NCI-H2227 (cell line): ENCODE measurements around the gene PANK4.
"Not testable (repeated sequence)": the region's sequence is repeated elsewhere in the genome, so short reads cannot be mapped to it uniquely, and the experiment has no call there.

Experiments
- DNase-seq: peaks from one replicate; lab custom pipeline; 2025; ENCODE audit not compliant: unreplicated experiment; lab: John Stamatoyannopoulos, UW

PANK4 gene

DNA sequence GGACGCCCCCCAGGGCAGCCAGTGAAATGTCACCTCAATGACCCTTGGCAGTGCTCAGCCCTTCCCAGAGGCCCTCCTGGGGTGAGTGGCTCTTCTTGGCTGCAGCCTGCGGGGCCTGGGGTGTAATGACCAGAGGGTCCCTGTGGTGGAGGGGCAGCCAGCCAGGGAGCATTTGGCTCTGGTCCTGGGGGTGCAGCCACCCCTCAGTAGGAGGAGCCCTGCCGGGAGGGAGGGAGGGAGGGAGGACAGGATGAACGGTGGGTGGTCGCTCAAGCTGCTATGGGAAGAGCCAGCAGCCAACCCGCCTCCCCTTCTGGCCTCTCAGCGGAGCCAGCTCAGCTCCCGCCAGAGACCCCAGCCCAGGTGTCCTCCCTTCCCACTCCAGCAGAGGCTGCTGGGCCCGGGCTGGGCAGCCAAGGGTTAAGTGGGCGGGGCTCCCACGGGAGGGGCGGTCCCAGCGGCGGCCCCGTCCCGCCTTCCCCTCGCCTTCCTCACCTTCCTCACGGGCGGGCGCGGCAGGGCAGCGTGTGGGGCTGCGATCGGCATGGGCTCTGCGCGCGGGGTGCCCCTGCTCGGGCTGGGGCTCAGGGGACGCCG is 59.3 kb downstream of the PANK4 start:
- DNase-seq, result peak; percentile 70

DNA sequence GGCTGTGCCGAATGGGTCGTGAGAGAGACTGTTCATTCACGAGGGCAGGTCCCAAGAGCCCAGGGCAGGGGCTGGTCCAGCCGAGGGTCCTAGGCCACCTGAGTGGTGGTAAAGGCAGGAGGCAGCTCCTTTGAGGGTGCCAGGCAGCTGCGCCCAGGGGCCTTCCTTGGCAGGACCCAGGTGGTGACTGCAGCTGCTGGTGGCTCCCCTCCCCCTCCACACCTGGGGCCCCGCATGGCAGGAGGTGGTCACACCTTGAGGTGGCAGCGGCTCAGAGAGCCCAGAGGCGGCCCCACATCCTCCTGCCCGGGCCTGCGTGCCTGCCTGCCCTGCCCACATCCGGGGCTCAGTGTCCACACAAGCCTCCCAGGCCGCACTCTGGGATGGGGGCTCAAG is 60.1 kb downstream of the PANK4 start:
- DNase-seq, result no peak

DNA sequence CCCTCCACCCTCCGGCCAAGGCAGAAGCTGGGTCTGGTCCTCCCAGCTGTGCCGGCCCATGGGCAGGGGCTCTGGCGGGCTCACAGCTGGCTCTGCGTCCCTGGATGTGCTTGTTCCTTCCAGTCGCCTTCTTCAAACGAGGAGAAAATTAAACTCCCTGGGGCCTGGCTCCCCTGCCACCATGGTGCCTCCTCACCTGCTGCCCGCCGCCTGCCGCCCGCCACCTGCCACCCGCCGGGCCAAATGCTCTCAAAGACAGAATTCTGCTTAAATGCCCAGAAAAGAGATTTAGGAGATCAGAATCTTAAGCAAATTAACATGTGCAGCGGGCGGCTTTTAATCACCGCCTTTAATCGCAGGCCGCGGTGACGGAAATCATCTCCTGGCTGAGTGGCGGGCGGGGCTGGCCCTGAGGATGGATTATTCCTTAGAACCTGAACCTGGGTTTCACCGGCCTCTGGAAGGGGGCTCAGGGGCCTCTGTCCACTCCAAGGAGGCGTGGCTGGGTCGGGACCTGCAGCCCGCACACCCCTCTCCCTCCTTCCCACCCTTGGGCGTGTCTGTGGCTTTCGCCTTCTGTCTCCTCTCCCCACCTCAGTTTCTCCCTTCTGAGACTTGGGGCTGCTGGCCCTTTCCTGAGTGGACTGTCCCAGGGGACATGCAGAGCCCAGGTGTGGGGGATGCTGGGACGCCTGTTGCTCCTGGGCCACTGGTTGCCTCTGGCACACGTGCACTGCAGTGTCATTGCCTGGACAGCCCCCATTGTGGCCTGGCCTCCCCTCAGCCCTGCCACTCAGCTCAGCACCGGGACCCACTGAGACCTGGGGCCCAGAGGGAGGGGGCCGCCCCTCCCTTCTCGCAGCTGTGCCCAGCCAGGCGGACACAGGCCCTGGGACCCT is 60.8 kb downstream of the PANK4 start:
- no peak for DNase-seq

DNA sequence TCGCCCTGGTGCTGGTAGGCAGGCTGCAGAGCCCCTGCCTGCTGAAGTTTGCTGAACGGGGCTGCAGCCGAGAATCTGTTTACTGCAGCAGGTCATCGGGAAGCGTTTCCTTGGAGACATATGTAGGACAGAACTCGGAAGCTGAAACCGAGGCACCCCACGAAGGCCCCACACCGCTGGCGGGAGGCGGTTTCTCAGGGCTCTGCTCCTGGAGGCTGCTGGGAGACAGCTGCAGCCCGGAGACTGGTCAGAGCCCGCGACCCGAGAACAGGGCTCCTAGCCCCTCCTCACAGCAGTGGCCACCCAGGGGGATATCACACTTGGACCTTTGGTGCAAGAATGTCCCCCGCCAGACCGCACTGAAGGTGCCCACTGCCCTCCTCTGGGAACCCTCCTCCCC is 63.0 kb downstream of the PANK4 start:
- no peak for DNase-seq

DNA sequence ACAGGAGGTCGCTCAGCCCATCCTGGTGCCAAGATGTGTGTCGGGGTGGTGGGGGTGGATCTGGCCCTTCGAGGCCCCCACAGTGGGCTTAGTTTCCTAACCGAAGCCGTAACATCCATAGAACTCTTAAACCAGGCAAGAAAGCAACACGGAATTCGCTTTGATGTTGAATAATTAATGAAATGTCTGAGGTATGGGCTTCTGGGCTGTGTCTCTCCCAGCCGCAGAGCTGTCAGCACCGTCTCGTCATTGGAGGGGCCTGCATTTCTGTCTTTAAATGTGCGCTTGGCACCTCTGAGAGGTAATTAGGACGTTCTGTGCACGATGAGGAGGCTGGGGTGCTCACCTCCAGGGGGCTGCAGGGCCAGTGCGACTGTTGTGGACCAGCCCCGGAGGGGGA is 63.6 kb downstream of the PANK4 start:
- no peak for DNase-seq

DNA sequence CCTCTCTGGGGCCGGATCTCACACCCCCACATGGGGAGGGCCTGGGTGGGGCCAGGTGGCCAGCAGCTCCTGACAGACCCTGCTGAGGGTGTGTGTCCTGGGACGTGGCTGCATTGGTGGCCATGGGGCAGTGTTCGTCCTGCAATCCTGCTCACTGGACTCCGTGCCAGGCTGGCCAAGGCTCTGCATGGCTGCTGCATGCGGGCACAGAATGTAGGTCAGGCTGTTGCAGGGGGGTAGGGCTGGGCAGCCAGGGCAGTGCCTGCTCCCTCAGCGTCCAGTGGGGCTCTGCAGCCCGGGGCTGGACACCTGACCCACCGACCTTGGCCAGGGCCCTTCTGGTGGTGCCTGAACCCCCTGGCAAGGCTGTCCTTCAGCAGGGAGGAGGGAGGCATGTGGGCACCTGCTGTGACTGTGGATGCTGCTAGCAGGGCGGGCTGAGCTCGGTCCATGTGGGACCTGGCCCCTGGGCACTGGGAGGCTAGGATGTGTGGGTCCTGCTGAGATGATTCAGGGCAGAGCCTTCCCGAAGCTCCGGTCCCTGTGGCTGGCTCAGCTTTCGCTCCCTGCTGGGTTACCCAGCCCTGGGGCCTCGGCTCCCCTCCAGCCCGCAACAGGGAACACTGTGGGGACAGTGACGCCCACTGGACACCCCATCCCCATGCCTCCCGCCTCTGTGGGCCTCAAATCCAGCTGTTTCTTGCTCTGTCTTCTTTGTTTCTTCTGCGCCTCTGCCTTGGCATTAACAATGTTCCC is 65.2 kb downstream of the PANK4 start:
- no peak for DNase-seq

DNA sequence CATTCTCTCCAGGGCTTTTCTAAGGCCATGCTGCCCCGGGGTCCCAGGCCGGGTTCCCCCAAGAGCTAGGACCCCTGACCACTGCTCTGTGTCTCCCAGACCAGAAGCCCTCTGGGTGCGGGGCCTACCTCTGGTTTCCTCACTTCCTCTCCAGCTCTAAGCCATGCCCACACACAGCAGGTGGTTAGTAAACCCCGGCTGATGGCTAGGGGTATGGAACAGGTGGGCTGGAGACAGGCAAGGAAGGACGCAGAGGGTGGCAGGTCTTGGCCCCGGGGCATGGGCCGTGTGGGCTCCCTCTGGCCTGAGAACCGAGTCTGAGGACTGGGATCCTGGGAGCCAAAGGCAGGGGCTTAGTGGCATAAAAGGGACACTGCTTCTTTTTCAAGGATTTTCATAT is 66.2 kb downstream of the PANK4 start:
- DNase-seq, result no peak

DNA sequence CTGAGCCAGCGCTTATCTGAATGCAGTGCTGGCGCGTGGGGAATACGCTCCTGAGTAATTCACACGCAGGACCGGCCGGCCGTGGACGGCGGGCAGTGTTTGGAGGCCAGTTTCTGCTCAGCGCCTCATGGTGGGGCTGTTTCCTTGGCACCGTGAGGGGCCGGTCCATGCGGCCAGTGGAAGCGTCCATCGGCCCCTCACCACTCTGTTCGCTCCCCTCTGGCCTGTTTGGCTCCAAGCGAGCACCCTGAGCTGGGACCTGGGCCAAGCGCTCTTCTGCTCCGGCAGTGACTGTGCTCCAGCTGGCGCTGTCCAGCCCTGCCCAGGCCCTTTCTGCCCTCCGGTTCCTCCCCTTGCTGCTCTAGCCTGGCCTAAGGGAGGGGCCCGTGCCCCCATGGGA is 66.6 kb downstream of the PANK4 start:
- no peak for DNase-seq

DNA sequence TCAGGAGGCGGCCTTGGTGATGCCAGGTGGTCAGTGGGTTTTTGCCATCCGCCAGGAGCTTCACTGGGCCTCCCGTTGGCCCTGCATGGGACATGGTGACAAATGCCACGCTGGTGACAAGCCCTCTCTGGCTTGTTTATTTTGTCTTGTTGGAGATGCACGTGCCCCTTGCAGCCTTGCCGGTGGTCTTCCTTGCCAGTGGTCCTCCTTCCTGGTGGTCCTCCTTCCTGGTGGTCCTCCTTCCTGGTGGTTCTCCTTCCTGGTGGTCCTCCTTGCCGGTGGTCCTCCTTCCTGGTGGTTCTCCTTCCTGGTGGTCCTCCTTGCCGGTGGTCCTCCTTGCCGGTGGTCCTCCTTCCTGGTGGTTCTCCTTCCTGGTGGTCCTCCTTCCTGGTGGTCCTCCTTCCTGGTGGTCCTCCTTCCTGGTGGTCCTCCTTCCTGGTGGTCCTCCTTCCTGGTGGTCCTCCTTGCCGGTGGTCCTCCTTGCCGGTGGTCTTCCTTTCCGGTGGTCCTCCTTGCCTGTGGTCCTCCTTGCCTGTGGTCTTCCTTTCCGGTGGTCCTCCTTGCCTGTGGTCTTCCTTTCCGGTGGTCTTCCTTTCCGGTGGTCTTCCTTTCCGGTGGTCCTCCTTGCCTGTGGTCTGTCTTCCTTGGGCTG is 67.2 kb downstream of the PANK4 start:
- not testable (repeated sequence) for DNase-seq

DNA sequence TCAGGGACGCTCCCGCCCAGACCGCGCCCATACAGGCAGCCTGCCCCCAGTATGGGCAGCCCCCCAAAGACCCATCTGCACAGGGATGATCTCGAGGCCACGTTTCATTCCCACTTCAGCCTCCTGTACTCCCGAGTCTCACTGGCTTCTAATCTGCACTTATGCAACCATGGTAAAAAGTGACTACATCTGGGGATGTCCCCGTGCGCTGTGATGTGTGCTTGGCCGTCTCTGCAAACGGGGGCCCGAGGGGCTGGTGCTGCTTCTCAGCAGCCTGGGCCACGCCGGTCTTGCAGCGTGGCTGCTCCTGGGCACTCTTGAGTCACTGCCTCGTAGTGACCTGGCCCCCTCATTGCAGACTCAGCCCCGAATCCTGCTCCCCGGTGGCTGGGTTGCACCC is 67.7 kb downstream of the PANK4 start:
- no peak for DNase-seq
